GM12891 (cell line): ENCODE results near the gene MTFR1L.

Experiments
- PAX5 ChIP-seq: IDR thresholded peaks from 2 replicates; pipeline ENCODE4 v1.6.1; 2011; ENCODE audit warnings: low read length, moderate library complexity, mild to moderate bottlenecking; ENCODE audit not compliant: insufficient read depth, severe bottlenecking
- POLR2A ChIP-seq: IDR thresholded peaks from 2 replicates; pipeline ENCODE4 v1.6.1; 2011; ENCODE audit warnings: low read depth, low read length, control low read depth
- POLR2AphosphoS5 ChIP-seq: IDR thresholded peaks from 2 replicates; pipeline ENCODE4 v1.6.1; 2011; ENCODE audit warnings: low read depth, low read length, control low read depth
- POU2F2 ChIP-seq: IDR thresholded peaks from 2 replicates; pipeline ENCODE4 v1.6.1; 2011; ENCODE audit warnings: low read depth, mild to moderate bottlenecking, control low read depth, low read length, moderate library complexity
- SPI1 ChIP-seq: IDR thresholded peaks from 2 replicates; pipeline ENCODE4 v1.6.1; 2011; ENCODE audit warnings: low read depth, low read length, control low read depth
- TAF1 ChIP-seq: IDR thresholded peaks from 2 replicates; pipeline ENCODE4 v1.6.1; 2011; ENCODE audit warnings: low read depth, low read length, control low read depth

GRCh38 chr1:25863486-25864262 lies 43.9 kb downstream of the MTFR1L start:
- TF ChIP-seq POLR2A (no peak), TAF1 (no peak), POLR2AphosphoS5 (no peak), SPI1 (no peak), PAX5 (no peak), POU2F2 (no peak)
